T-helper 2 cell treated with Interferon-gamma antibody and Interleukin-4, amounts not matched to agents 5 μg/mL and 100 μg/mL, for 36 hours (primary cell): ENCODE results near the gene DOCK9.

ENCODE experiments used
- DNase-seq: peaks from one replicate; pipeline ENCODE4 v3.0.0; 2021; ENCODE audit warnings: low spot score
- H3K27ac Mint-ChIP-seq: one replicate; pipeline ENCODE4 v1.8.0; 2021; ENCODE audit warnings: mild to moderate bottlenecking, mixed read lengths
- H3K27me3 Mint-ChIP-seq: one replicate; pipeline ENCODE4 v1.8.0; 2021; ENCODE audit warnings: low read depth, mixed read lengths
- H3K36me3 Mint-ChIP-seq: one replicate; pipeline ENCODE4 v1.8.0; 2021; ENCODE audit warnings: low read depth, mixed read lengths
- H3K4me1 Mint-ChIP-seq: one replicate; pipeline ENCODE4 v1.8.0; 2021; ENCODE audit warnings: low read depth, mixed read lengths
- H3K4me3 Mint-ChIP-seq: one replicate; pipeline ENCODE4 v1.8.0; 2022; ENCODE audit warnings: mild to moderate bottlenecking, moderate library complexity, mixed read lengths
- H3K9me3 Mint-ChIP-seq: one replicate; pipeline ENCODE4 v1.8.0; 2021; ENCODE audit warnings: mixed read lengths

Gene DOCK9, protein sequence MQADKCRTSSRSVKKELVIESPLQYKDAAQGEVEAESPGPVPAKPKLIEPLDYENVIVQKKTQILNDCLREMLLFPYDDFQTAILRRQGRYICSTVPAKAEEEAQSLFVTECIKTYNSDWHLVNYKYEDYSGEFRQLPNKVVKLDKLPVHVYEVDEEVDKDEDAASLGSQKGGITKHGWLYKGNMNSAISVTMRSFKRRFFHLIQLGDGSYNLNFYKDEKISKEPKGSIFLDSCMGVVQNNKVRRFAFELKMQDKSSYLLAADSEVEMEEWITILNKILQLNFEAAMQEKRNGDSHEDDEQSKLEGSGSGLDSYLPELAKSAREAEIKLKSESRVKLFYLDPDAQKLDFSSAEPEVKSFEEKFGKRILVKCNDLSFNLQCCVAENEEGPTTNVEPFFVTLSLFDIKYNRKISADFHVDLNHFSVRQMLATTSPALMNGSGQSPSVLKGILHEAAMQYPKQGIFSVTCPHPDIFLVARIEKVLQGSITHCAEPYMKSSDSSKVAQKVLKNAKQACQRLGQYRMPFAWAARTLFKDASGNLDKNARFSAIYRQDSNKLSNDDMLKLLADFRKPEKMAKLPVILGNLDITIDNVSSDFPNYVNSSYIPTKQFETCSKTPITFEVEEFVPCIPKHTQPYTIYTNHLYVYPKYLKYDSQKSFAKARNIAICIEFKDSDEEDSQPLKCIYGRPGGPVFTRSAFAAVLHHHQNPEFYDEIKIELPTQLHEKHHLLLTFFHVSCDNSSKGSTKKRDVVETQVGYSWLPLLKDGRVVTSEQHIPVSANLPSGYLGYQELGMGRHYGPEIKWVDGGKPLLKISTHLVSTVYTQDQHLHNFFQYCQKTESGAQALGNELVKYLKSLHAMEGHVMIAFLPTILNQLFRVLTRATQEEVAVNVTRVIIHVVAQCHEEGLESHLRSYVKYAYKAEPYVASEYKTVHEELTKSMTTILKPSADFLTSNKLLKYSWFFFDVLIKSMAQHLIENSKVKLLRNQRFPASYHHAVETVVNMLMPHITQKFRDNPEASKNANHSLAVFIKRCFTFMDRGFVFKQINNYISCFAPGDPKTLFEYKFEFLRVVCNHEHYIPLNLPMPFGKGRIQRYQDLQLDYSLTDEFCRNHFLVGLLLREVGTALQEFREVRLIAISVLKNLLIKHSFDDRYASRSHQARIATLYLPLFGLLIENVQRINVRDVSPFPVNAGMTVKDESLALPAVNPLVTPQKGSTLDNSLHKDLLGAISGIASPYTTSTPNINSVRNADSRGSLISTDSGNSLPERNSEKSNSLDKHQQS (N-terminal part only)

DNA sequence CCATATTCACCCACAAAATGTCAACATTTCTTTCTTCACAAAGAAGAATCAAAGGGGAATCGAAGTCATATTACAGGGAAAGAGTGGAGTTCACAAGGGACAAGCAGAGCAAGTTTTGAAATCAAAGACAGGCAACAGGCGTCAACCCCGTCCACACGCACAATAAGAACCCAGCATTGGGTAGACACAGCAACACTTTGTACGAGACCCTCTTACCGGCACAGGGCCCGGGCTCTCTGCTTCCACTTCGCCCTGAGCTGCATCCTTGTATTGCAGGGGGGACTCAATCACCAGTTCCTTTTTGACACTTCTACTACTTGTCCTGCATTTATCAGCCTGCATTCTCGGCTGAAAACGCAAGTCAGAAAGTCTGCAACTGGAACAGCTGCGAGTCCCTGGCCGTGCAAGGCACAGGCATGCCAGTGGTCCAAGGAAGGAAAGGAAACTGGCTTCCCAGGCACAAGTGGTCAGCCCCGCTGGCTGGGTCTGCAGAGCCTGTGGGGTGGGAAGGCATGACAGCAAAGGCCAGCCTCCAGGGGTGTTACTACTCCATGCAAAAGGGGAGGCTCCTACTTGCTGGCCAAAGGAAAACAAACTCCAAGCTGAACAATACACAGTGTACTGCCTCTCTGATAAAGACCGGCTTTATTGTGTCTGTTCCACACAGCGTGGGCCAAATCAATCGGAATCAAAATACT, at the start of gene DOCK9:
Gene DOCK9, minus strand, starts transcription at position 497 of the 698 bp plus-strand sequence. Its CDS starts 155 bp downstream, at position 342.
- Mint-ChIP-seq H3K4me3 (no peak within 1 kb of the TSS), H3K9me3 (no peaks in the 10 kb centered on the region), H3K27ac (no peak within 1 kb of the TSS), H3K36me3 (peaks cover 2% of the 10 kb centered on the region), H3K4me1 (peaks cover 35% of the 10 kb centered on the region), H3K27me3 (no peaks in the 10 kb centered on the region)
- no peak for DNase-seq

DNA sequence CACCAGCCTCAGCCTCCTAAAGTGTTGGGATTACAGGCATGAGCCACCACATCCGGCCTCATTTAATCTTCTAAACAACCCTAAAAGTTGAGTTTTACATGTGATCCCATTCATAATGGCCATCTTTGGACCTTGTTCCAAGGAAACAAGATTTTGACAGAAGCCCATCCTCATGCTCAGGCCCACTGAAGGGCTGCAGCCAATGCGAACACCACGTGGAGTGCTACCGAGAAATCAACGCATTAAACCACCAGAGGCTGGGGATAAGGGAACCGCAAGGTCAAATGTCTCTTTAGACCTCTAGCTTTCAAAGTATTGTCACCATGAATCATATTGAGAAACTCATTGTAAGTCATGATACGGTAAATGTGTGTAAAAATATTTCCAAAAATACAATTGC, 49.4 kb upstream of the DOCK9 start:
- Mint-ChIP-seq H3K27ac (peak overlapping the region; percentile 66), H3K36me3 (peaks cover 24% of the 10 kb centered on the region), H3K4me3 (peak overlapping the region; percentile 57), H3K27me3 (no peaks in the 10 kb centered on the region), H3K9me3 (peaks cover 12% of the 10 kb centered on the region), H3K4me1 (peaks cover 63% of the 10 kb centered on the region)
- peak; percentile 68 for DNase-seq

- DNase-seq, result no peak
- Mint-ChIP-seq H3K27ac (no peak overlapping the region), H3K4me1 (peaks cover 36% of the 10 kb centered on the region)
Observed at GRCh38 chr13:99022941-99023340, 45.1 kb upstream of the DOCK9 start.

DNA sequence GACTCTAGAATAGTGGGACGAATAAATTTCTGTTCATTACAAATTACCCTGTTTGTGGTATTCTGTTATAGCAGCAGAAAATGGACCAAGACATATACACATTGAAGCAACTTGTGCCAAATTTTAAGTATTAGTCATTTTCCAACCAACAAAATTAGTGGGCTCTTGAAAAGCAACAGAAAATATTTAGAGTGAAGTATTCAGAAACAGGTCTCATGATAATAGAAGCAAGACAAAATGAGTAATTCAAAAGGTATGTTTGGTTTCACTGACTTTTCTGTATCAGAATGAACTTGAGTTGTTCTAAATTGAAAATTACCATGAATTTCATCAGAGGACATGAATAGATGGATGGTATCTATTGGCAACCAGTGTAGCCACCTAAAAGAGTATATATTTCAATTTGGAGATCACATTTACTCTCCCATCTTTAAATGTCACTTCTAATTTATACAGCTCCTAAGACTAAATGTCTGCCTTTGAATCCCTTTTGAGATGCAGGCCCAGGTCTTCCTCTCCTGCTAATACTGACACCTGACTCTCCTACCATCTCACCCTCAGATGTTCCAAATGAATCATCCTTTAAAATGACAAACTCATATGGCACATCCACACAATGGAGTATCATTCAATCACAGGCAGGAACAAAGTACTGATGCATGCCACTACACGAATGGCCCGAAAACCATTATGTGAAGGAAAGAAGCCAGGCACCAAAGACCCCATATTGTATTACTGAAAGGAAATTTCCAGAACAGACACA, 40.7 kb upstream of the DOCK9 start:
- H3K4me3 Mint-ChIP-seq, result no peak overlapping the region

More at GRCh38 chr13:99022941-99023340, 45.1 kb upstream of the DOCK9 start:
- H3K36me3 Mint-ChIP-seq, result peaks cover 20% of the 10 kb centered on the region
- no peaks in the 10 kb centered on the region for H3K27me3 Mint-ChIP-seq
- no peaks in the 10 kb centered on the region for H3K9me3 Mint-ChIP-seq
- no peak overlapping the region for H3K4me3 Mint-ChIP-seq

DNA sequence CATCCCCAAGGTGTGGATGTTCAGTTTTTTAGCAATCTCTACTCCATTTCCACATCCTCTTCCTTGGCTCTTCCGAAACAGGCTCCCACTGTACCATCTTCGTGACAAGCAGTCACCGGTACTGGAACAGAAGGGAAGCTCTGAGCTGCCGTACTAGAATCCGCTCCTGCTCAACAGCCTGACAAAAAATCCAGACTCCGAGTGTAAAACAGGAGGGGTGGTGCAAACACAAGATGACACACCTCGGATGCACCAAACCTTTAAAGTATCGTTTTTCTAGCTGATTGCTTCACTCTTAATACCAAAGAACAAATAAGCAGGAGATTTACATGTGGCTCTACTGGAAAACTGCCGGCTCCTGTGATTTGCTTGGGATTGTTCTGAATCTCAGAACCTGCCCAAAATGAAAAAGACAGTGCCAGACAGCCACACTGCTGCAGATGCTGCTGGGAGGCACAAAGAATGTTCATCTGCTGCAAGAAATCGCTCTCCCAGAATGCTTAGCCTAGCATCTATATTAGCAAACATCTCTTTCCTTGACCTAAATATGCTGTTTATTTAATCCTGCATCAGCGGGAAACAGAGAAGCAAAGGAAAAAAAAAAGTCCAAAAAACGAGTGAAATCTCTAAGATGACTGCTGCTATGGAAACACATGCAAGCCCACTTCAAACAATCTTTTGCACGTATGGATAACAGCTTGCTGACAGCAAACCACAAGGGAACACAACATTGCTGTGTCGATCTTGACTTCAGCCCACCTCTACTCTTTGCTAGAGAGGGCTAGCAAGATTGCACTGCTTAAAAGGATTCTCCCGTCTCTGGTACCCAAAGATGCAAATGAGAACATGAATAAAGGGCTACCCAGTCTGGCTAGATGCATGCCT, 38.0 kb upstream of the DOCK9 start:
- H3K27me3 Mint-ChIP-seq, result no peaks in the 10 kb centered on the region
- H3K4me1 Mint-ChIP-seq, result peaks cover 21% of the 10 kb centered on the region
- peaks cover 10% of the 10 kb centered on the region for H3K36me3 Mint-ChIP-seq
- no peak overlapping the region for H3K27ac Mint-ChIP-seq
- no peaks in the 10 kb centered on the region for H3K9me3 Mint-ChIP-seq
- no peak overlapping the region for H3K4me3 Mint-ChIP-seq
- no peak for DNase-seq

More for the DNA sequence above, 40.7 kb upstream of the DOCK9 start:
- Mint-ChIP-seq H3K4me1 (peaks cover 22% of the 10 kb centered on the region), H3K27ac (no peak overlapping the region), H3K9me3 (no peaks in the 10 kb centered on the region), H3K27me3 (no peaks in the 10 kb centered on the region), H3K36me3 (peaks cover 12% of the 10 kb centered on the region)
- no peak for DNase-seq

- Mint-ChIP-seq H3K4me1 (peaks cover 19% of the 10 kb centered on the region), H3K4me3 (no peak overlapping the region), H3K36me3 (peaks cover 5% of the 10 kb centered on the region), H3K27ac (no peak overlapping the region), H3K27me3 (no peaks in the 10 kb centered on the region), H3K9me3 (no peaks in the 10 kb centered on the region)
- DNase-seq, result no peak
Observed at GRCh38 chr13:99014522-99014921, 36.7 kb upstream of the DOCK9 start.

GRCh38 chr13:99013951-99014350, 36.1 kb upstream of the DOCK9 start:
- H3K27ac Mint-ChIP-seq, result no peak overlapping the region
- H3K36me3 Mint-ChIP-seq, result peaks cover 2% of the 10 kb centered on the region
- no peaks in the 10 kb centered on the region for H3K9me3 Mint-ChIP-seq
- peaks cover 22% of the 10 kb centered on the region for H3K4me1 Mint-ChIP-seq
- H3K27me3 Mint-ChIP-seq, result no peaks in the 10 kb centered on the region
- DNase-seq, result no peak
- H3K4me3 Mint-ChIP-seq, result no peak overlapping the region

DNA sequence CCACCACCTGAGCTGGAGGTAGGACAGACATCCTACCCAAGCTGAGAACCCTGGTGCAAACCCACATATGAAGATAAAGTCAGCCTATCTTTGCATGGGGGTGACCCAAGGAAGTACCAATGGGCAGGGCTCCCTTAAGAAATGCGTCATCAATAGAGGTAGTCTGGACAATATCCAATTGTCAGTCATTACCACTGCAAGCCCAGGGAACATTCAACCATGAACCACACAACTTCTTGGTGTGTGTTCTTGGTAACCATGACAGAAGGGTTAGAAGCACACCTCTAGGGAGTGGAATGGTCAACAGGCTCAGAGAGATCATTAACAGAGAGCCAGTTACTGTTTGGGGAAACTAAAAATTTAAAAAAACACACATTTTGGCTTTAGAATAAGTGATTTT, 34.7 kb upstream of the DOCK9 start:
- DNase-seq, result no peak
- H3K4me3 Mint-ChIP-seq, result no peak overlapping the region
- H3K27me3 Mint-ChIP-seq, result no peaks in the 10 kb centered on the region
- H3K9me3 Mint-ChIP-seq, result no peaks in the 10 kb centered on the region
- H3K27ac Mint-ChIP-seq, result no peak overlapping the region
- no peaks in the 10 kb centered on the region for H3K36me3 Mint-ChIP-seq
- H3K4me1 Mint-ChIP-seq, result peaks cover 23% of the 10 kb centered on the region

- no peak for DNase-seq
- Mint-ChIP-seq H3K36me3 (no peaks in the 10 kb centered on the region), H3K9me3 (no peaks in the 10 kb centered on the region), H3K4me3 (no peak overlapping the region), H3K4me1 (peaks cover 21% of the 10 kb centered on the region), H3K27me3 (no peaks in the 10 kb centered on the region), H3K27ac (no peak overlapping the region)
Observed at GRCh38 chr13:99009987-99010551, 32.2 kb upstream of the DOCK9 start.

GRCh38 chr13:99008577-99008976, 30.7 kb upstream of the DOCK9 start:
- no peak for DNase-seq
- H3K27me3 Mint-ChIP-seq, result no peaks in the 10 kb centered on the region
- no peaks in the 10 kb centered on the region for H3K9me3 Mint-ChIP-seq
- no peak overlapping the region for H3K4me3 Mint-ChIP-seq
- no peak overlapping the region for H3K27ac Mint-ChIP-seq
- peaks cover 2% of the 10 kb centered on the region for H3K36me3 Mint-ChIP-seq
- peaks cover 29% of the 10 kb centered on the region for H3K4me1 Mint-ChIP-seq

DNA sequence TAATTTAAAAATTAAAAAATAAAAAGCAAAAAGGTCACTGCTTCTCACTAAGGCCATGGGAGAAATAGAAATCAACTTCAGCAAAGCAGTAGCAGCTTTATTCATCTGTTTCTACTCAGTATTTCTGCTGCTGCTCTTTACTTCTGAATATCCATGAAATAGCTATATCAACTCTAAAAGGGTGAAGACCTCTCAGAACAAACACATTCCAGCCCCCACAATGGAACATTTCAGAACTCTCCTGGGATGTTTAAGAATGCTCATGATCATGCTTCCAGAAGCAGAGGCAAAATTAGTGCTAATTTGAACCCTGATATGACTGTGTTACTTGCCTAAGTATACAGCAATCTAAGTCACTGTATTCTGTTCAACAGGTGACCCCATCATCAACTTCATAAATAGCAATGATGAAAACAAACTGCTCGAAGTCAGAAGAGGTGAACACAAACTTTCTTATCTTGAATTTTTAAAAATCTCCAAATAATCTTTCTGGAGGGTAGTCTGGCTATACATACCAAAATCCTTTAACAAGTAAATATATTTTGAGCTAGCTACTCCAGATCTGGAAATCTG, 29.6 kb upstream of the DOCK9 start:
- Mint-ChIP-seq H3K9me3 (no peaks in the 10 kb centered on the region), H3K27ac (no peak overlapping the region), H3K4me3 (no peak overlapping the region), H3K4me1 (peaks cover 33% of the 10 kb centered on the region), H3K36me3 (peaks cover 2% of the 10 kb centered on the region), H3K27me3 (no peaks in the 10 kb centered on the region)
- DNase-seq, result no peak
